Parathyroid adenoma (tissue), 2 donors: ENCODE results near the gene SMIM36.
"Not testable (repeated sequence)": the region's sequence is repeated elsewhere in the genome, so short reads cannot be mapped to it uniquely, and the experiment has no call there.

ENCODE experiments used
- H2AFZ ChIP-seq: fragments of 300-600 bp; sonication (generic); one replicate; pipeline ENCODE4 v1.7.0; 2017; ENCODE audit warnings: antibody characterized with exemption, mild to moderate bottlenecking
- H3K27ac ChIP-seq: fragments of 300-600 bp; sonication (generic); one replicate; pipeline ENCODE4 v1.7.0; 2017
- H3K27me3 ChIP-seq: fragments of 300-600 bp; sonication (generic); one replicate; pipeline ENCODE4 v1.7.0; 2017; ENCODE audit warnings: low read length; ENCODE audit not compliant: control insufficient read depth, insufficient read depth
- H3K36me3 ChIP-seq: fragments of 300-600 bp; sonication (generic); one replicate; pipeline ENCODE4 v1.7.0; 2017; ENCODE audit warnings: low read length; ENCODE audit not compliant: control insufficient read depth, insufficient read depth
- H3K4me1 ChIP-seq: fragments of 300-600 bp; sonication (generic); one replicate; pipeline ENCODE4 v1.7.0; 2017; ENCODE audit warnings: control low read depth
- H3K4me2 ChIP-seq: fragments of 300-600 bp; sonication (generic); one replicate; pipeline ENCODE4 v1.7.0; 2017; ENCODE audit warnings: low read length
- H3K4me3 ChIP-seq: fragments of 300-600 bp; sonication (generic); one replicate; pipeline ENCODE4 v1.7.0; 2017; ENCODE audit warnings: low read depth, low read length
- H3K79me2 ChIP-seq: fragments of 300-600 bp; sonication (generic); one replicate; pipeline ENCODE4 v1.7.0; 2017; ENCODE audit warnings: control low read depth
- H3K9ac ChIP-seq: fragments of 300-600 bp; sonication (generic); one replicate; pipeline ENCODE4 v1.7.0; 2017; ENCODE audit warnings: mild to moderate bottlenecking
- H3K9me3 ChIP-seq: fragments of 300-600 bp; sonication (generic); one replicate; pipeline ENCODE4 v1.7.0; 2017; ENCODE audit warnings: low read length; ENCODE audit not compliant: control insufficient read depth
- TF ChIP-seq, protein P1 (sequence below): fragments of 300-600 bp; sonication (generic); IDR thresholded peaks from one replicate; pipeline ENCODE4 v1.7.0; 2017; ENCODE audit warnings: antibody characterized with exemption, mild to moderate bottlenecking
- donor health status: primary hyperparathyroidism.

SMIM36 gene

DNA sequence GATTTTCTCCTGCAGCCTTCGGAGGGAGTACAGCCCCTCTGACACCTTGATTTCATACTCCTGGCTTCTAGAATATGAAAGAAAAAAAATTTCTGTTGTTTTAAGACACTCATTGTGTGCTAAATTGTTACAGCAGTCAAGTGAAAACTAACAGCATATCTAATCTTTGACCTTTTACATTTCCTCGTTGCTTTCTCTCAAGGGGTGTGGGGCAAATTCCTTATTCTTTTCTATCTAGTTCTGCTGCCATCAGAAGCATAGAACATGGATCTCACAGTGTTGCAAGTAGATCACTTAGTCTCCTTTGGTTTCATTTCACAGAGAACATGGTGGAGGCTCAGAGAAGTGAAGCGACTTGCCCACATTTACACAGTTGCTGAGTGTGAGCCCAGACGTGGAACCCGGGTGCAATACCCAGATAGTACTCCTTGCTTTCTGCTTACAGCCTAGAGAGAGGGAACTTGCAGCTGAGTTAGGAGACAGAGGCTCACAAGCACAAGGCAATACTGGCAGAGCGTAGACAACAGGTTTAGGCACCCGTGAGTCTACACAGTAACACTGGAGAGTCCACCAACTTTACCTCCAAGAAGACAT is 60.9 kb downstream of the SMIM36 start:
- TF ChIP-seq, protein P1, sequence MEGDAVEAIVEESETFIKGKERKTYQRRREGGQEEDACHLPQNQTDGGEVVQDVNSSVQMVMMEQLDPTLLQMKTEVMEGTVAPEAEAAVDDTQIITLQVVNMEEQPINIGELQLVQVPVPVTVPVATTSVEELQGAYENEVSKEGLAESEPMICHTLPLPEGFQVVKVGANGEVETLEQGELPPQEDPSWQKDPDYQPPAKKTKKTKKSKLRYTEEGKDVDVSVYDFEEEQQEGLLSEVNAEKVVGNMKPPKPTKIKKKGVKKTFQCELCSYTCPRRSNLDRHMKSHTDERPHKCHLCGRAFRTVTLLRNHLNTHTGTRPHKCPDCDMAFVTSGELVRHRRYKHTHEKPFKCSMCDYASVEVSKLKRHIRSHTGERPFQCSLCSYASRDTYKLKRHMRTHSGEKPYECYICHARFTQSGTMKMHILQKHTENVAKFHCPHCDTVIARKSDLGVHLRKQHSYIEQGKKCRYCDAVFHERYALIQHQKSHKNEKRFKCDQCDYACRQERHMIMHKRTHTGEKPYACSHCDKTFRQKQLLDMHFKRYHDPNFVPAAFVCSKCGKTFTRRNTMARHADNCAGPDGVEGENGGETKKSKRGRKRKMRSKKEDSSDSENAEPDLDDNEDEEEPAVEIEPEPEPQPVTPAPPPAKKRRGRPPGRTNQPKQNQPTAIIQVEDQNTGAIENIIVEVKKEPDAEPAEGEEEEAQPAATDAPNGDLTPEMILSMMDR, result no peak
- Histone ChIP-seq H3K4me3 (no peak overlapping the region), H3K27ac (peak overlapping the region; percentile 84)

DNA sequence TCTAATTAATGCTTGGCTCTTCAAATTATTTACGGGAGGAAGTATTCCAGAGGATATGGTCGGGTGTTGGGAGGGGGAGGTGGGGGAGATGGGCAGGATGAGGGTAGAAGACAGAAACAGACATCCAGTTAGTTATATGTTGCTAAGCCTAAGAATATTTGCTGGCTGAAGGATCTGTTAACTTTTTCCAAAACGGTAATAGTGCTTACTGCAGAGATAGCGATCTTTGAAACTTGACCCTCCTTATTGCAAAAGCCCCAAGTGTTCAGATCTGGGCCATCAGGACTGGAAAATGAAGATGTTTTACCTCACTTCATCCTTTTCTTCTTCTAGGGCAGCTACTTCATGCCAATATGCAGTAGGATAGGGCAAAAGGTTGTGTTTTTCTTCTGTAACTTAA is 62.6 kb downstream of the SMIM36 start:
- TF ChIP-seq, protein P1, result no peak
- Histone ChIP-seq H3K36me3 (no peaks in the 10 kb centered on the region), H3K27ac (peak overlapping the region; percentile 84), H3K4me3 (peak overlapping the region; percentile 30), H3K9me3 (no peaks in the 10 kb centered on the region), H2AFZ (no peak overlapping the region), H3K4me2 (peak overlapping the region; percentile 57), H3K9ac (no peak overlapping the region), H3K79me2 (no peaks in the 10 kb centered on the region), H3K27me3 (no peaks in the 10 kb centered on the region), H3K4me1 (peaks cover 40% of the 10 kb centered on the region)

More for the DNA sequence above, 60.9 kb downstream of the SMIM36 start:
- H3K79me2 ChIP-seq, result no peaks in the 10 kb centered on the region
- H2AFZ ChIP-seq, result no peak overlapping the region
- peaks cover 43% of the 10 kb centered on the region for H3K4me1 ChIP-seq
- no peak overlapping the region for H3K4me2 ChIP-seq
- H3K9me3 ChIP-seq, result no peaks in the 10 kb centered on the region
- H3K9ac ChIP-seq, result no peak overlapping the region
- no peaks in the 10 kb centered on the region for H3K27me3 ChIP-seq
- H3K36me3 ChIP-seq, result no peaks in the 10 kb centered on the region

DNA sequence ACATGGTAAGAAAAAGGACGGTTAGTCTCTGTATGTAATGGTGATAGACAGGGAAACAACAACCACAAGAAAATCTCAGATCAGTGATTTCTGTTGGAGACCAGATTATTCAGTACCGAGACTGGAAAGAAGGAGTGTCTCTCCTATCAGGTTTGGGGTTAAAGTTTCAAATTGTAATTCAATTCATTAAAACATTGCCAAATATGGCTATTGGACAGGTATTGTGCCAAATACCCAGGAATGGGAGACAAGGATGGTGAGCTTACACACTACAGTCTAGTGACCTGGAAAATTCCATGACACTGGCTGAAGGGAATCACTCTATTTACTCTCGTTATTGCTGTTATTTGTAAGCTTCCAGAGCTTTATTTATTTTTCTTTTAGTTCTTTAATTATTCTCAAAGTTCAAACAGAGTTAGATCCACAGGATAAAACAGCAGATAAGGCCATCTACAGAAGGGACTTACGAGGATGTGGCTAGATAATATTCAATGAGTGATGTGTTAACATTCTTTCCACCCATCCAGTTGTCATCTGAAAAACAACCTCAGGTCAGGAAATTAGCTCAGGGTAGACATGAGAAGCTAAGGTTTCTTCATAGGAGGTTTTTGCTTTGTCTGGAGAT is 64.6 kb downstream of the SMIM36 start:
- TF ChIP-seq, protein P1, result no peak
- H3K4me2 ChIP-seq, result peak overlapping the region; percentile 24
- no peaks in the 10 kb centered on the region for H3K36me3 ChIP-seq
- no peaks in the 10 kb centered on the region for H3K79me2 ChIP-seq
- peak overlapping the region; percentile 18 for H3K27ac ChIP-seq
- H3K4me3 ChIP-seq, result peak overlapping the region; percentile 8
- no peaks in the 10 kb centered on the region for H3K9me3 ChIP-seq
- H3K27me3 ChIP-seq, result no peaks in the 10 kb centered on the region
- H2AFZ ChIP-seq, result peak overlapping the region; percentile 18
- H3K4me1 ChIP-seq, result peaks cover 27% of the 10 kb centered on the region
- no peak overlapping the region for H3K9ac ChIP-seq

DNA sequence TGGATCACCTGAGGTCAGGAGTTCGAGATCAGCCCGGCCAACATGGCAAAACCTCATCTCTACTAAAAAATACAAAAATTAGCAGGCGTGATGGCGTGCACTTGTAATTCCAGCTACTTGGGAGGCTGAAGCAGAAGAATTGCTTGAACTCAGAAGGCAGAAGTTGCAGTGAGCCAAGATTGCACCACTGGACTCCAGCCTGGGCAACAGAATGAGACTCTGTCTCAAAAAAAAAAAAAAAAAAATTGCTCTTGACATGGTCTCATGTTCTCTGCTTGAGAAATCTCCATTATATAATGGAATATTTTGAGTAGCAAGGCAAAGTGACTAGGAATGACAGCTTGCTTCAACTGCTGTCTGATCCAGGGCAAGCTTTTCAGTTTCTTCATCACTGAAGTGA is 65.2 kb downstream of the SMIM36 start:
- peak overlapping the region; percentile 24 for H3K4me2 ChIP-seq
- not testable (repeated sequence) for H3K9ac ChIP-seq, H3K27ac ChIP-seq, H2AFZ ChIP-seq, H3K36me3 ChIP-seq, H3K9me3 ChIP-seq, H3K79me2 ChIP-seq, H3K27me3 ChIP-seq
- H3K4me3 ChIP-seq, result peak overlapping the region; percentile 8
- peaks cover 31% of the 10 kb centered on the region for H3K4me1 ChIP-seq

DNA sequence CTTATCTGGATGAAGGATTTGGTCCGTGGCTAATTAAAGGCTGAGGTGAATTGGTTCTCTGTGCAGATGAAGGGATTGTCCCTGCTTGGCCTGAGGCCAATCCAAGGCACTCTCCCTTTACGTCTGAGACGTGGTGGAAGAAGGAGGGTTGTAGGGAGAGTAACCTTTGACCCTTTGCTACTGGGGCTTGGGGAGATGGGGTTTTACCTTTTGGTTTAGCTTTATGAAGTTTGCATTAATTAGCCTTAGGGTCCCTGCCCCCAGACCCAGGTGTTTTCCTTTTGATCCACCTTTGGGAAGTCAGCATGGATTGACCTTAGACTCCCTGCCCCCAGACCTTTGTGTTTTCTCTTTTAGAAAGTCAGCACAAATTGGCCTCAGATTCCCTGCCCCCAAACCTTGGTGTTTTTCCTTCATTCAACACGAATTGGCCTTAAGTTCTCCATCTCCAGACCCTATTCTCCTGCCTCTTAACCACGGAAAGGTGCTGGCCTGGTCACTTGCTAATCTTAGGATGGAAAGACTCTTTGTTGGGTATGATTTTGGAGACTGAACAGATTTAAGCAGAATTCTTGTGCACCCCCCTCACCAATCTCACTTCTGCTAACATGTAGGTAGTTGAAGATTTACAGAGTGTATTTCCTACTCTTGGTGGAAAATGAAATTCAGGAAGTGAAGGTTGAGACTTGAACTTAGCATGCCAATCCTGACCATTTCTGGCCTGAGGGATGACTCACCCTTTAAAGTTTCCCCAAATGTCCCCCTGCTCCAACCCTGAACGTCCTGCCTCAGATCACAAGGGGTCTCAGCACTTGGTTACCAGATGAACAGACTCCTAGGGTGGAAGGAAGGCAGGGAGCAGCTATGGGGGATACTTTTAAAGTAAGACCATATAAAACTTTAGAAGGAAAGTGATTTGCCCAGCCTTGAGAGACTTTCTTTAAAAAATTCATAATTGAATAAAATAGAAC is 66.5 kb downstream of the SMIM36 start:
- Histone ChIP-seq H3K4me3 (no peak overlapping the region), H3K4me2 (no peak overlapping the region), H3K27me3 (no peaks in the 10 kb centered on the region), H3K36me3 (no peaks in the 10 kb centered on the region), H2AFZ (no peak overlapping the region), H3K4me1 (peaks cover 30% of the 10 kb centered on the region), H3K27ac (no peak overlapping the region), H3K9ac (no peak overlapping the region), H3K79me2 (no peaks in the 10 kb centered on the region), H3K9me3 (no peaks in the 10 kb centered on the region)
- TF ChIP-seq, protein P1, result no peak
